HL-60 (cell line): ENCODE measurements around the gene MKS1.

Experiments
- DNase-seq, 2 experiments: peaks; one replicate each; pipeline ENCODE4 v3.0.0-alpha.2; 2010 to 2020; ENCODE audit warnings: low read depth in 1 of 2, low spot score in 1 of 2
- H3K27ac ChIP-seq: fragments of 250-450 bp; sonication (Bioruptor Pico); replicated peaks from 2 replicates; pipeline ENCODE4 v1.5.1; 2020; ENCODE audit warnings: mild to moderate bottlenecking, moderate library complexity
- H3K27me3 ChIP-seq: fragments of 250-450 bp; sonication (Bioruptor Pico); 2 replicates; pipeline ENCODE4 v1.5.1; 2021; ENCODE audit warnings: mild to moderate bottlenecking, moderate library complexity; ENCODE audit not compliant: insufficient read depth, poor library complexity, severe bottlenecking
- H3K4me3 ChIP-seq: replicated peaks from 2 replicates; pipeline ENCODE4 v1.5.1; 2011; ENCODE audit warnings: mild to moderate bottlenecking, control low read depth, low read length; ENCODE audit not compliant: insufficient read depth
- CTCF ChIP-seq: IDR thresholded peaks from one replicate; pipeline ENCODE4 v1.5.1; 2011; ENCODE audit warnings: low read length, control low read depth, inconsistent platforms; ENCODE audit not compliant: insufficient read depth
- GABPA ChIP-seq: IDR thresholded peaks from 2 replicates; pipeline ENCODE4 v1.6.1; 2012; ENCODE audit warnings: low read depth
- POLR2AphosphoS5 ChIP-seq: IDR thresholded peaks from 2 replicates; pipeline ENCODE4 v1.6.1; 2012; ENCODE audit warnings: low read depth
- REST ChIP-seq: IDR thresholded peaks from 2 replicates; pipeline ENCODE4 v1.6.1; 2012; ENCODE audit warnings: low read depth; ENCODE audit not compliant: insufficient replicate concordance
- SPI1 ChIP-seq: IDR thresholded peaks from 2 replicates; pipeline ENCODE4 v1.6.1; 2012; ENCODE audit warnings: low read depth, mild to moderate bottlenecking, borderline replicate concordance

Gene MKS1

GRCh38 chr17:58183514-58183913 is 35.5 kb downstream of the MKS1 start:
- H3K4me3 ChIP-seq, result no peak overlapping the region
- no peak for TF ChIP-seq CTCF
- no peak for TF ChIP-seq SPI1
- no peak for TF ChIP-seq REST
- no peak for TF ChIP-seq GABPA
- no peak for TF ChIP-seq POLR2AphosphoS5
- DNase-seq, result no peak
- H3K27ac ChIP-seq, result peak overlapping the region; percentile 61
- no peaks in the 10 kb centered on the region for H3K27me3 ChIP-seq

GRCh38 chr17:58181796-58182195 is 37.3 kb downstream of the MKS1 start:
- Histone ChIP-seq H3K27ac (no peak overlapping the region), H3K4me3 (no peak overlapping the region), H3K27me3 (no peaks in the 10 kb centered on the region)
- TF ChIP-seq SPI1 (no peak), CTCF (no peak), REST (no peak), GABPA (no peak), POLR2AphosphoS5 (no peak)
- no peak for DNase-seq

- Histone ChIP-seq H3K27ac (no peak overlapping the region), H3K27me3 (no peaks in the 10 kb centered on the region), H3K4me3 (no peak overlapping the region)
- DNase-seq, result no peak
- TF ChIP-seq REST, result peak; percentile 95
- no peak for TF ChIP-seq GABPA
Measured at GRCh38 chr17:58176200-58176599, 42.9 kb downstream of the MKS1 start.

DNA sequence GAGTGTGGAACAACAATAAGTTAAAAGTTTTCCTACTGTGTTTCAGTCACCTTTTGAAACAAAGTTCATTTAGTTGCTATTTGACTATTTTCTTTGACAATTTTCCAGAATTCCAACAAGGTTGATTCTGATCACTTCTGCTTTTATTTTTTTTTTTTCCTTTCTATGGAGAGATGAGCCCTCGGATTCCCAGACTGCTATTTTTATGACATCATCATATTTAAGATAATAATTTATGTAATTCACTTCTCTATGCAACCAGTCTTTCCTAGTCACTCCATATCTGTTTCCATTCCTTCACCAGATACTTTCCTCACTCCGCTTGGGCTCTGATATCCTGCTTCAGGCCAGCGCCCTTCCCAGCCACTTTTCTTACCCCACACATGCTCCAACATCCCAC is 44.2 kb downstream of the MKS1 start:
- no peak for DNase-seq
- no peak overlapping the region for H3K27ac ChIP-seq
- TF ChIP-seq POLR2AphosphoS5 (no peak), CTCF (no peak), REST (no peak), SPI1 (no peak), GABPA (no peak)
- H3K27me3 ChIP-seq, result peaks cover 4% of the 10 kb centered on the region
- H3K4me3 ChIP-seq, result no peak overlapping the region
